GM03348 (cell line): ENCODE data around the gene GUCY1B1.

Source experiments
- DNase-seq: peaks from one replicate; pipeline ENCODE4 v3.0.0; 2012; ENCODE audit warnings: low spot score

The GUCY1B1 gene

DNA sequence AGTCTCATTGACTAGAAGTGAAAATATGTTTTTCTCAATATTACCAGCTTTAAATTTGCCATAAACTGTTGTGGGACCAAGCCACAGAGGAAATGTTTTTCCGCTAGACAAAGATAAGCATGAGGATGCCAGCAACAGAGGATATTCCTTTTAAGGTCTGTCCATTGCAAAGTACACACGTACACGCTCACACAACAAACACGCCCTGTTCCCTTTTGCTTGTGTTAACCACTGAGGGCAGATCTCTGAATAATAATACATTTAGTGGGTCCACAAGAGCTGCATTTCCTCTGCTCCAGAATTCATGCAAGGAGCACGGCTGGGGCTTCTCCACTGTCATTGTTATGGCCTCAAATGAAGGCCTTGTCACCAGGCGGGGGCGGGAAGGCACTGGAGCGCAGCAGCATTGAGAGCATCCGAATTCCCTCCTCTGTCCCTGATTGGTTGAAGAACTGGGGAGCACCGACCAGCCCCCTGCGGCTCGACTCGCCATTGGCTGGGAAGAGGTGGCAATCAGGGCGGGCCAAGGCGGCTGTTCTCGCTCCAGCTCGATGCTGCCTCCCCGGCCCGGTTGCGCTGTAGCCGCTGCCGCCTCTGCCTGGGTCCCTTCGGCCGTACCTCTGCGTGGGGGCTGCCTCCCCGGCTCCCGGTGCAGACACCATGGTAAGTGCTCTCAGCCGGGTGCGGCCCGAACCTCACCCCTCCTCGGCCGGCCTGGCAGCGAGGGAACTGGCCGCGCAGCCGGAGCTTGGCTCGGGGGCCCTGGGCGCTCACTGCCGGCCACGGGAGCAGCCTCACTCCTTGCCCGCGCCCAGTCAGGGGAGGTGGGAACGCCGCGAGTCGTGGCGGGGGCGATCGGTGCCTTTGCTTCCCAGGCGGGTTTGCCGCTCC lies at the start of gene GUCY1B1:
Gene GUCY1B1 (plus strand): TSS at position 541 of the 891 bp plus-strand sequence. CDS start 120 bp downstream, at position 661.
- peak; percentile 99 for DNase-seq

DNA sequence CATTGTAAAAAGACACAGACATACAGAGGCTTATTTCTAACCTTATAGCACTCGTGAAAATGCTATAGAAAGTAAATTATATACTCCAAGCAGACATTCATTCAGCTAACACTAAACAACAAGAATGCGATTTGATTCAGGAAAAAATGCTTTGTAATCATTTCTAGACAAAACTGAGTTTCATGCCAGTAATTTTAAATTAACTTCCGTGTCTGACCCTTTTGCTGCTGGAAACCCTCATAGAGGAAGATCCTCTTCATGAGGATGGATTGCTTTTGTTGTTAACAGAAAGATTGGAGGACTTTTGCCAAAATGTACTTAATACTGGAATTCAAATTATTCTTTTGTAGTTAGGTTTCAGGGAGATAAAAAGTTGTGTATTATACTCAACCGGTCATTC lies 48.9 kb upstream of the GUCY1B1 start:
- no peak for DNase-seq

DNA sequence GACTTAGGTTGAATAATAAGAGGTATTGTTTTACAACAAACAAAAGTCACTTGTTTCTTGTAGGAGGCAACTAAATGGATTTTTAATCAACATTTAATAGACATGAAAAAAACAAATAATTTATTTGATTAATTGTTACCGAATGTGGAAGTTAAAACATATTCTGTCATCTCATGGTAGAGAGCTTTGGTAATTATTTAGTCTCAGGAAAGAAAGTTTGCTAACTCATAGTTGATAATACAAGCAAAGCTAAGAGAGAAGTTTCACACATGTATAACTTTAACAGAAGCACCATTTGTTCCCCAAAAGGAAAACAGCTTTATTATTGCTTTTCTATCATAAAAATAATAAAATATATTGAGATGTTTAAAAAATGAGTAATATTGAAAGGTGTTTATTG lies 47.3 kb upstream of the GUCY1B1 start:
- DNase-seq = no peak

DNA sequence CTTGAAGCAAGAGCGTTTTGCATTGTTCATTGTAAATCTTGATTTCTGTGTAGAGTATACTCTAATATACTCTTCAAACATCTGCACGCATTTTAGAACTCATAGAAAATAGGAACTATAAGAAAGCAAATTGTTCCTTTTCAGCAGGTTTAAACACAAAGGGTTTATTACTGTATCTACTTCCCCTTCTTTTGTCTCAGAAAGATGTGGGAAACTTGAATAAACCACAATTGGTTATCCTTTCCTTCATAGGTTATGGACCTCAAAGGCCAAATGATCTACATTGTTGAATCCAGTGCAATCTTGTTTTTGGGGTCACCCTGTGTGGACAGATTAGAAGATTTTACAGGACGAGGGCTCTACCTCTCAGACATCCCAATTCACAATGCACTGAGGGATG lies 46.0 kb upstream of the GUCY1B1 start:
- no peak for DNase-seq

DNA sequence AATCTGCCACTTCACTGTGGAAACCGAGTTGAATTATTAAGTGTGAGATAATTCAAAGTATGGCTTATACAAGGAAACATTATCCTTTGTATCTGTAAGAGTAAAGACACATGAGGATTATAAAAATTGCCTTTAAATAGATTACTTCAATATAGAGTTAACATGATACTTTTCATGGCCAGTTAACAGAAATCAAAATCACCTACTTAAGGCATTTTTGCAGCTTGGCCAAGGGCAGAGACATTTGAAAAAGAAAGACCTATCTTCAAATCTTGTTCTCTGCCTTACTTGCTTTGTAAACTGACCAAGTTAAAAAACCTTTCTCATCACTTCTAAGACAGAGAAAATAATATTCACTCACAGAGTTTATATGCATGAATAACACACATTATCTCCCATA lies 44.9 kb upstream of the GUCY1B1 start:
- no peak for DNase-seq

DNA sequence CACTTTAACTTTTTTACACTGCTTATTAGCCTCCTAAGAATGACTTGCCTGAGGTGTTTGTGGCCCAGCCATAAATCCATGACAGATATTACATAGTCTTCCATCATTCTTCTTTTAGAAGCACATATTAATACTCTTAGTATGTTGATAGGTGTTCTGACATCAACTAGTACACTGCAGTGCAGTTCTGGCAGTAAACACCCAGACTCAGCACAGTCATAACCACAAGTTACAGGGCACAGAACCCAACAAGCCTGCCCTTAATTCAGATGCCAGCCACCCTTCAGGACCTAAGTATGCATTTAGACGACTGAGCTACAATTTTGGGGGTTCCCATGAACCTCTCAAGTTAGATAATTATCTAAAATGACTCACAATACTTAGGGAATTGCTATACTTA lies 36.5 kb upstream of the GUCY1B1 start:
- DNase-seq = no peak

DNA sequence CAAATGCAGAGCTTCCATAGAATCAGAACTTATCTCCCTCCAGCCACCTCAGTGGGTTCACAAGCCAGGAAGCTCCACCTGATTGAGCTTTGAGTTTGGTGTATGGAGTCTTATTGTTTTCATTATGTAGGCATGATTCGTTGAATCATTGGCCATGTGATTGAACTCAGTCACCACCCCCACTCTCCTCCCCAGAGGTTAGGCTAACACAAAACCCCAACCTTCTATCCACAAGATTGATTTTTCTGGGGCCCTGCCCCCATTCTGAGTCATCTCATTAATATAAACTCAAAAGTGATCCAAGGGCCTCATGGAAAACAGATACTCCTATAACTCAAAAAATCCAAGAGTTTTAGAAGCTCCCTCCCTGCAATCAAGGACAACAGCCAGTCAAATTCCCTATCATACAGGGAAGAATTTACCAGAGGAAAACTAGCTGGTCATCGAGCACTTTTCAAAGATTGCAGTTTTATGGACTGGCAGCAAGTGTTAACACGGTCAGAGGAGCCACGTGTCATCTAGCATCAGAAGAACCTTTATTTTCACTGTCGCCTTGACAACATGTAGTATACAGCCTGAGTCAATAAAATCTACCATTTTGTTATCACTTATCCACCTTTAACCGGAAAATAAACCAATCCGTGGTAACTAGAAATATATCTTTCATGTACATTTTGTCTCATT lies 35.9 kb upstream of the GUCY1B1 start:
- DNase-seq = no peak

DNA sequence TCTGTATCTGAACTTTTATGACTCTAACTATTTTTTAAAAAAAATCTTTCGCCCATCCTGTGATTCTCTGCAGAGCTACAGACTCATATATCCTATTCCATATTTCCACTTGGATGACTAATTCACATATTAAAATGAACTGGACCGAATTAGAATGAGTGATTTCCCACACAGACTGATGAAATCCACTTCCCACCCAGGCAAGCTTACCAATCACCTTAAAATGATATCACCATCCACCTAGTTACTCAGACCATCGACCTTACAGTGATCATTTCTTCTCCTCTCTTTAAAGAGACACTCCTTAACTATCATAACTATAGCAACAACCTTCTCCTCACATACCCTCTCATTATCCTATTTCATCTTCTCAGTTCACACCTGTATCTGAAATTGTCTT lies 34.1 kb upstream of the GUCY1B1 start:
- no peak for DNase-seq

DNA sequence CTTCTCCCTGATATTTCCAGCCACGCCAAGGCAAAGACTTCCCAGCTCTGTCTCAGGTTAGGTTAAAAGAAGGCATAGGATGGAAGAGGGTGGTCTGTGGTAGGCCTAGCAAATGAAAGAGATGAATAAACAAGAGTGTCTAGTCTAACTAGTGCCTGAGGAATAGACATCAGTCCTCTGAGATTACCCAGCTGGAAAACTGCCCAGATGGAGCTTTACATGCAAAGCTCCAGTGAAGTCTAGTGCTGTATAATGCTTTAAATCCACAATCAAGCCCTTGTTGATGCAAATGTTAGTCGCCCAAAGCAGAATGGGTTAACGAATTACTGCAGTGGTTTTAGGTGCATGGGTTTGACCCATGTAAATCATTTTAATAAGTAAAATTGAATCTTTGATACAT lies 24.8 kb upstream of the GUCY1B1 start:
- no peak for DNase-seq

DNA sequence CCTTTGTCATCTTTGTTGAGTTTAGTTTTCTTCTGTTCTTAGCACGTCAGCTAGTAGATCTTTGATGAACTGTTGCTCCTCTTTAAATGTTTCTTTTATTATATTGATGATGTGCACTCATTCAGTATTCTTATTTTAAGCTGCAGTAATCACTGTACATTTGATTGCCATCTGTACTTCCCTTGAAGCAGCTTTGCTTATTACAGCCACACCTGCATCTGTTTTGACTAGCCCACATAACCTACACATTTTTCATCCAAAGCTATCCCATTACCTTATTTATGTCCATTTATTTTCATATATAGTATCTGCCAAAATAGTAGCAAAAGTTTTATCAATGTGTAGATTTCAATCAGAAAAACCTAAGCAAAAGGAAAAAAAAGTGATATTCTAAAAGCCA lies 23.9 kb upstream of the GUCY1B1 start:
- no peak for DNase-seq

DNA sequence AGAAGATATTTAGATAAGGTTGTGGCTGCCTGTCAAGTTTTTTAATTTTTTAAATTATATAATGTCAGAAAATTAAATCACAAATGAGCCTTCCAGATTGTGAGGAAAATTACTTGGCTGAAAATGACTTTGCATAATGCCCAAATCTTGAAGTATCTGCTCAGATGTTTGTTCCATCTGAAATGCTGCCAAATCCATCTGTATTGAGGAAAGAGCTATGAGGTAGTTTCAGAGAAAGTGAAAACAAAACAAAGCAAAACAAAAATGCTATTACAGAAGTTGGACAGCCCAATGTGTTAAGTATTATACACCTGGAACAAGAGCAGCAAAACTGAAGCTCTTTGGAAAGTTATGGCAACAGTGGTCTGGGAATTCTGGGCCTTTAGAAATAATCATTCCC lies 23.3 kb upstream of the GUCY1B1 start:
- DNase-seq = no peak

DNA sequence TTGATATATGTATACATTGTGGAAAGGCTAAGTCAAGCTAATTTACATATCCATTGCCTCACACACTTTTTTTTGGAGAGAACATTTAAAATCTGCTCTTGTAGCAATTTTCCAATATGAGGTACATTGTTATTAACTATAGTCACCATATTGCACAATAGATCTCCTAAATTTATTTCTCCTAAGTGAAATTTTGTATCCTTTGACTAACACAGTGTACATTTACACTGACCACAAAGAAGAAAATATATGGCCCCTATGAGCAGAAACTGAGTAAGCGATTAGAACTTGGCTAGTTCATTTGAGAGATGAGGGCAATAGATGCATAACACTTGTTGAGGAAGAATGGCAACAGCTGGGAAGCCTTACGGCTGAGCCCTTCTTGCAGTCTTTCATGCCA lies 20.3 kb upstream of the GUCY1B1 start:
- peak; percentile 24 for DNase-seq

DNA sequence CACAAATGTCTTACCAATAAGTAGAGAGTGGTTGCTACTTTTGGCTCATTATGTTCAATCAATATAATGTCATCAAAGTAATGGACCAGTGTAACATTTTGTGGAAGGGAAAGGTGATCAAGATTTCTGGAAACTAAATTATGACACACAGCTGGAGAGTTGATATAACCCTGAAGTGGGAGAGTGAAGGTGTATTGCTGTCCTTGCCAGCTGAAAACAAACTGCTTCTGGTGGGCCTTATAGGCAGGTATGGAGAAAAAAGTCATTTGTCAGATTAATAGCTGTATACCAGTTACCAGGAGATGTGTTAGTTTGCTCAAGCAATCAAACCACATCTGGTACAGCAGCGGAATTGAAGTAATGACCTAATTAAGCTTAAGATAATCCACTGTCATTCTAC lies 17.3 kb upstream of the GUCY1B1 start:
- DNase-seq = no peak

DNA sequence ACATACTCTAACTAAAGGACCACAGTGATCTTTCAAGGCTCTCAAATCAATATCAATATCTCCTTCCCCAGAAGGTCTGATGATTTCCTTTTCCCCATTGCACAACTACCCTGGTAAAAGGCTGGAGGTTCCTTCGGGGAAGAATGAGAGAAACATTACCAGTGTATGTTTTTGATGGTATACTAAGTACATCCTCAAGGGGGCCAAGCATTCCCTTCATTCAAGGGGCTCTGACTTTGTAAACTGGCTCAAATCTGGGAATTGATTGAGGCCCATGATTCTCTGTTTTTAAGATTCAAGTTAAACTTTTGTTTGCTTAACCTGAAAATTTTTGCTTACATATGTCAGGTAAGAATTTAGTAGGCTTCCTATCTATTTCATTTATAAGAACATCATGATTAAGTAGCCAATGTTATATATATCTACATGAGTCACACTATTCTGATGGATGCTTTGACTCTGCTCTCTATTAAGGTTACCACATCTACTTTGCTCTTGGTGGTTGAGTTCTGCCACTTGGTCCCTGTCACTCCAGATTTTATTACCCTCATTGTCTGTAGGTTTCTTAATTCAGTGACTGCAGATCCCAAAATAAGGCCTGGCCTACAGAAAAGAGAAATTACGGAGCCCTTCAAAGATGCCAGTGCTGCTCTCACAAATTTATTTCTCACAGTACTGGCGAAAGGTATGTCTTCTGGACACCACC lies 16.4 kb upstream of the GUCY1B1 start:
- DNase-seq = no peak

DNA sequence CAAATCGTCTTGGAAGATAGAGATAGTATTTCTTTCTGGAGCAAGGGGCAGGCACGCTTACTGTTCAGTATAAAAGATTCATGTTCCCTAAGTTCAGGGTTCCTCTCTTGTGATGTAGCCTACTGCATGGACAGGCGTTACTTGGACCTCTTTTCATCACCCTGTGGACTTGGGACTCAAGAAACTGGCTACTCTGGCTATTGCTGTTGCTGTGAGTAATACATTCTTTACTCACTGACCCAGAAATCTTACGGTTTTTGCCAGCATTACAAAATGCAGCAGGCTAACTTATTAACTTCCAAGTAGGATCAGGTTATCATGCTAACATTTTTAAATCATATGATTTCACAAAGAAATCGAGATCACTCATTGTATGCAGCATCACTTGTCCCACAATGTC lies 12.8 kb upstream of the GUCY1B1 start:
- peak; percentile 52 for DNase-seq

DNA sequence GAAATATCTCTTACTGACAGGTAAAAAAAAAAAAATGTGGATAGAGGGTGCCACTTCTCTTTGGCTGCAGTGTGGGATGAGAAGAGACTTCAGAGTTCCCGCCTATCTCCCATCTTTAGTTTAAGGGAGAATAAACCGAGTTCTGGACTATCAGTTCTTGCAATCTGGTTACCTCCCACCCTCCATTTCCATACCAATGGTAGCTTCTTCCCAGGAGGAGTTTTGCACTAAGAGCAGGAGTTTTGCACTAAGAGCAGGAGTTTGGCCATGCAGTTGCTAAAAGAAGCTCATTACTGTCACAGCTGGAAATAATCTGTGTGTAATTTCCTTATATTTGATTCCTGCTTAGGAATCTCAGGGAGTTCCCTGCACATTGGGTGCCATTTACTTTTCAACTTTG lies 10.8 kb upstream of the GUCY1B1 start:
- DNase-seq = no peak

DNA sequence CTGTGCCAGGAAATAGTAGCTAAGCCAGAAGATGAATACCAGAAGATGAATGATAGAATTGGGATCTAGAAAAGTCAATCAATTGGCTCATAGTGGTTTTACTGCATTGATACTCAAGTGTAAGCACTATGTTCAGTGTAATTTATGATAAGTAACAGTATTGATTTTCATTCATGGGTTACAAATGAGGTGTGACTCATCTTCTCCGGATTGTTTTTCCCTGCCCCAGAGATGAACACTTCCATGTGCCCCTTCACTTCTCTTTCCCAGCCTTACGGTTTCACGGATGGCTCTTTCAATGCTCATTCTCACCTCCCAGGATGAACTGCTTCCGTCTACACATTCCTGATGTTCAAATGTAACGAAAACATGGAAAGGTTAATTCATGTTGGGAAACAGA lies 9.8 kb upstream of the GUCY1B1 start:
- DNase-seq = no peak

DNA sequence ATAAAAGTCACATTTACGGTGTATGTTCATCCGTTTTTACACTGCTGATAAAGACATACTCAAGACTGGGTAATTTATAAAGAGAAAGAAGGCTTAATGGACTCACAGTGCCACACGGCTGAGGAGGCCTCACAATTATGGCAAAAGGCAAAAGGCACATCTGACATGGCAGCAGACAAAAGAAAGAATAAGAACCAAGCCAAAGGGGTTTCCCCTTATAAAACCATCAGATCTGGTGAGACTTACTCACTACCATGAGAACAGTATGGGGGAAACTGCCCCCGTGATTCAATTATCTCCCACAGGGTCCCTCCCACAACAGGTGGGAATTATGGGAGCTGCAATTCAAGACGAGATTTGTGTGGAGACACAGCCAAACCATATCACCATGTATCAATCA lies 7.3 kb upstream of the GUCY1B1 start:
- no peak for DNase-seq

DNA sequence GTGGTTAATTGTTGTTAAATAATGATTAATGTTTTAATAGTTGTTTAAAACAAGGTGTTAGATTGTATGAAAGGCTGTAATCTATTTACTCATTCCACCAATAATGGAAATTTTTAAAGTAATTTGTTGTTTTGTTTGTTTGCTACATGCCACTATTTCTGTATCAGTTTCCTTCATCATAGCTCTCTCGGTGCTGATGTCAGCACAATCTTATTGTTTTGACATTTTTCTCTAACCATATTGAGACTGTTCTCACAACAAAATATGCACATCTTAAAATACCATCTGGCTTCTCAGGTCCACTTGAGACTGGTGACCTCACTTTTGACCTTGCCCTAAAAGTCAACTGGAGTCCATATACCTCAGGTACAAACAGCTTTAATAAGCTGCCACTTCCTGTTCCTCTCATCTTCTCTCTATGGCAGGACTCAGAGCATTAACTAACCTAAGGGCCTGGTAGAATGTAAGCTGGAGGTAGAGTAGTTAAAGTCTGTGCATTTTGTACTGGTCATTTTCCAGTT lies 1.0 kb upstream of the GUCY1B1 start:
- DNase-seq = no peak

DNA sequence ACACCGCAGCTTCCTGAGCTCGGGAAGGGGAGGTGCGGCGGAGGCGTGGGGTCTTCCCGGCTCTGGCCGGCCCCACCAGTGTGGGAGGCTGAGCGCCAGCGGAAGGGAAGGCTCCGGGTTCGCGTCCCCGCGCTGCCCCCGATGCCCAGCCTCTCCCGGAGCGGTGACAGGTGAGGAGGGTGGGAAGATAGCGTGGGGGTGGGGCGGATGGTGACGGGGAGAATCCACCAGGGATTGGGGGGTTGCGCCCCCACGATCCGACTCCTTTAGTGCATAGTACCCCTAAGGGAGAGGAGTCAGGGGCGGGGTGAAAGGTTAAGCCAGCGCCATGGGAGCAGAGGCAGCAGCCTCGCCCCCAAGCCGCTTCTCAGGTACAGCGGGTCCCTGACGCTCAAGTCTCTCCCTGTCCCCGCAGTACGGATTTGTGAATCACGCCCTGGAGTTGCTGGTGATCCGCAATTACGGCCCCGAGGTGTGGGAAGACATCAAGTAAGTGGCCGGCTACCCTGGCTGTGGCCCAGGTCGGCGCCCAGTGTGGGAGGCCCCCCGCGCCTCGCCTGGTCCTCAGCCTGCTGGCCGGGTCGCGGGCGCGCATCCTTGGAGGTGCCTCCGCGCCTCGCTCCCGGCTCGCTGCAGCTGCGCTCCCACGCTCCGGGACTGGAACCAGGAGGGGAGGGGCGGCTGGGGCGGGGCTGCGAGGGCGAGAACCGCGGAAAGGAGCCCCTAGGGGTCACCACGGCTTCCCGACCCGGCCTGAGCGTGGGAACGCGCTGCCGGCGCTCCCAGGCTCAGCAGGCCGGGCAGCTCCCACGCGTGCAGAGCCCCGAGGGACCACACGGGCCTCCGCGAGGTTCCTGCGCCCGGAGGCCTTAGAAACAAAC lies 791 bp downstream of the GUCY1B1 start:
- peak; percentile 56 for DNase-seq

DNA sequence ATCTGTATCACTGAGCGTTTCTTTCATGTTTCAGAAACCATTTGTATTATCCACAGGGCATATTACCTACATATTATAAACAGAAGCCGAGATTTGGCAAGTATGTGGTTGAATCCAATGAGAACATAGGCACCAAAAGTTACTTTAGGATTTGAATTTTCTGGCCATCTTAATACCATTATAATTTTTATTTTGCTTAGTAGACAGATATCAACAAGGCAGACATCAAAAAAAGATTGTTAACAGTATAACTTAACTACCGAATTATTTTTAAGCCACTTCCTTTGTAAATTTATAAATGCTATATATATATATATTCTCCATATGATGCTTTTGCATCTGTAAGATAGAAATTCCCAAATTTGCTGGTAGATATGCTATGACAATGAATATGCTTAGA lies 2.2 kb downstream of the GUCY1B1 start:
- no peak for DNase-seq

DNA sequence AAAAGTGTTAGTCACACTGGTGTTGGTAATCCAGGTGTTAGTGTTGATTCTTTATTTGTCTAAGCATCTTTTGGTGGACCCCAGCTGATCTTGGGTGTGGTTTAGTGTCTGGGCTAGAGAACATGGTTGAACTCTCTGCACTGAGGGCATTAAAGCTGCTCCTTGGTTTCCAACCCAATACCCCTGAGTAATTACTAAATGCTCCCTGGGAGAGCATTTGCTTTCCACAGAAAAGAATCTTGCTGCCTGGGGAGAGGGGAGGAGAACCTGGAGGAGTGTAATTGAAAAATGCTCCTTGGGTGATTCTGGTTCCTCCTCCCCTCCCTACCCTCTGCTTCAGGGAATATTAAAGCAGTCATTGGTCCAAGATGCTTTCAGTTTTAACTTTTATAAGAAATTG lies 3.1 kb downstream of the GUCY1B1 start:
- no peak for DNase-seq
